ENCODE data around the gene L2HGDH. TPM values are rescaled to one million over a fixed set of nuclear protein-coding genes. Genes with fewer than 3 reads are reported as not detected.
"Not testable (repeated sequence)": the region's sequence is repeated elsewhere in the genome, so short reads cannot be mapped to it uniquely, and the experiment has no call there.

L2HGDH gene
- total RNA-seq, 1 donor: 3.6 TPM

DNA sequence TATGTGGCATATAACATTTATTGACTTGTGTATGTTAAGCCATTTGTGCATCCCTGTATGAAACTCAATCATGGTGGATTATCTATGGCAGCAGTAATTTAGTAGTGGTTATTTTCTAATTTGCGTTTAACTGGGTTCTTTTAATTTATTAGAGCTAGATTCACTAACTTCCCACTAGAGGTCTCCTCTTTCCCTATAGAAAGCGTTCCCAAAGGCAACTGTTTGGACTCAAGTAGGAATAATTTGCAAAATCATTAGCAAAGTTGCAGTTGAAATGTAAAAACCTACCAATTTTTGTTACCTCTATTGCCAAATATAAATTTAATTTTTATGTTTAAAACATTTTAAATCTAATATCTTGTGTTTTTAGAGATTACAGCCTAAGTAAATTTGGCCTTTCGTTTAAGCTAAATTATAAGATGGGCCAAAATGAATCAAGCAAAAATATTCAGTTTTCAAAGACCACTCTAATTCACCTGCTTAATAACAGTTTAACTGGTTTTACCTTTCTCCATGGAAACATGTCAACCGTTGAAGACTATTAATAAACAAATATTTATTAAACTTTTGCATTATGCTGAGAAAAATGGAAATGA lies 6.1 kb upstream of the L2HGDH start:
- DNase-seq (ENCODE audit: insufficient read length, low spot score, missing footprints): peak; percentile 49
- H3K4me2 ChIP-seq (ENCODE audit: insufficient read depth, low read length): no peak overlapping the region
- no peak overlapping the region for H2AFZ ChIP-seq (ENCODE audit: low read length)

DNA sequence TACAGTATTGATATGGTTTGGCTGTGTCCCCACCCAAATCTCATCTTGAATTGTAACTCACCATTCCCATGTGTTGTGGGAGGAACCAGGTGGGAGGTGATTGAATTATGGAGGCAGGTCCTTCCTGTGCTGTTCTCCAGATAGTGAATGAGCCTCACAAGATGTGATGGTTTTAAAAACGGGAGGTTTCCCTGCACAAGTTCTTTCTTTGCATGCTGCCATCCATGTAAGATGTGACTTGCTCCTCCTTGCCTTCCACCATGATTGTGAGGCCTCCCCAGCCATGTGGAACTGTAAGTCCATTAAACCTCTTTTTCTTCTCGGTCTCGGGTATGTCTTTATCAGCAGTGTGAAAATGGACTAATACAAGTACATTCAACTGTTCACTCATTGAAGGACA lies 2.1 kb upstream of the L2HGDH start:
- not testable (repeated sequence) for H3K9me3 ChIP-seq (ENCODE audit: low read depth, low read length); H3K27me3 ChIP-seq (ENCODE audit: insufficient read depth, low read length); DNase-seq (ENCODE audit: insufficient read length, low spot score, missing footprints); H3K4me3 ChIP-seq (ENCODE audit: insufficient read depth, low read length); H3K36me3 ChIP-seq (ENCODE audit: insufficient read depth, low read length); H4K20me1 ChIP-seq (ENCODE audit: insufficient read depth, low read length); H3K27ac ChIP-seq (ENCODE audit: low read depth, low read length); H2AFZ ChIP-seq (ENCODE audit: low read length); H3K4me2 ChIP-seq (ENCODE audit: insufficient read depth, low read length)
- peaks cover 18% of the 10 kb centered on the region for H3K4me1 ChIP-seq (ENCODE audit: insufficient read depth, low read length)
- H3K79me2 ChIP-seq (ENCODE audit: insufficient read depth, low read length): peaks cover 26% of the 10 kb centered on the region

More for the DNA sequence above, 6.1 kb upstream of the L2HGDH start:
- no peak overlapping the region for H3K27ac ChIP-seq (ENCODE audit: low read depth, low read length)
- TF ChIP-seq, protein P1, sequence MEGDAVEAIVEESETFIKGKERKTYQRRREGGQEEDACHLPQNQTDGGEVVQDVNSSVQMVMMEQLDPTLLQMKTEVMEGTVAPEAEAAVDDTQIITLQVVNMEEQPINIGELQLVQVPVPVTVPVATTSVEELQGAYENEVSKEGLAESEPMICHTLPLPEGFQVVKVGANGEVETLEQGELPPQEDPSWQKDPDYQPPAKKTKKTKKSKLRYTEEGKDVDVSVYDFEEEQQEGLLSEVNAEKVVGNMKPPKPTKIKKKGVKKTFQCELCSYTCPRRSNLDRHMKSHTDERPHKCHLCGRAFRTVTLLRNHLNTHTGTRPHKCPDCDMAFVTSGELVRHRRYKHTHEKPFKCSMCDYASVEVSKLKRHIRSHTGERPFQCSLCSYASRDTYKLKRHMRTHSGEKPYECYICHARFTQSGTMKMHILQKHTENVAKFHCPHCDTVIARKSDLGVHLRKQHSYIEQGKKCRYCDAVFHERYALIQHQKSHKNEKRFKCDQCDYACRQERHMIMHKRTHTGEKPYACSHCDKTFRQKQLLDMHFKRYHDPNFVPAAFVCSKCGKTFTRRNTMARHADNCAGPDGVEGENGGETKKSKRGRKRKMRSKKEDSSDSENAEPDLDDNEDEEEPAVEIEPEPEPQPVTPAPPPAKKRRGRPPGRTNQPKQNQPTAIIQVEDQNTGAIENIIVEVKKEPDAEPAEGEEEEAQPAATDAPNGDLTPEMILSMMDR (IDR thresholded peaks at IDR 0.05; ENCODE audit: extremely low read depth, low read depth, low read length): peak; percentile 79
- no peak overlapping the region for H3K4me3 ChIP-seq (ENCODE audit: insufficient read depth, low read length)
- H3K36me3 ChIP-seq (ENCODE audit: insufficient read depth, low read length): no peaks in the 10 kb centered on the region
- H3K27me3 ChIP-seq (ENCODE audit: insufficient read depth, low read length): no peaks in the 10 kb centered on the region
- H3K9me3 ChIP-seq (ENCODE audit: low read depth, low read length): no peaks in the 10 kb centered on the region
- H4K20me1 ChIP-seq (ENCODE audit: insufficient read depth, low read length): peaks cover 6% of the 10 kb centered on the region
- H3K4me1 ChIP-seq (ENCODE audit: insufficient read depth, low read length): peaks cover 27% of the 10 kb centered on the region
- peaks cover 19% of the 10 kb centered on the region for H3K79me2 ChIP-seq (ENCODE audit: insufficient read depth, low read length)

DNA sequence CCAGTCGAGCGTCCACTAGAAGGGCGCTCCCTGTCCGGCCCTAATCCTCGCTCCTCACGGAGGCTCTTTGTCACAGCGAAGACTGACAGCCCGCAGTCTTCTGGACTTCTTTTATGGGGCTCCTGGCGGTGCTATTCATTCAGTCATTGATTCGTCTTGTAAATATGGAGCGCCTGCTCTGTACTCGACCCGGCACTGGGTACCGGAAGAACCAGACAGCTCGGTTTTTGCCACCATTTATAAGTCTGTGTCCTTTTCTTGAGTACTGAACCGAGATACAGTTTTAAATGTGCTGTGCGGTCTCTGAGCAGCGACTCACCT lies 665 bp upstream of the L2HGDH start:
- Histone ChIP-seq H3K27me3 (ENCODE audit: insufficient read depth, low read length) (no peaks in the 10 kb centered on the region), H3K4me3 (ENCODE audit: insufficient read depth, low read length) (peak overlapping the region; percentile 98), H3K4me1 (ENCODE audit: insufficient read depth, low read length) (peaks cover 16% of the 10 kb centered on the region), H4K20me1 (ENCODE audit: insufficient read depth, low read length) (no peaks in the 10 kb centered on the region), H3K4me2 (ENCODE audit: insufficient read depth, low read length) (peak overlapping the region; percentile 100), H3K9me3 (ENCODE audit: low read depth, low read length) (no peaks in the 10 kb centered on the region), H3K36me3 (ENCODE audit: insufficient read depth, low read length) (no peaks in the 10 kb centered on the region), H3K27ac (ENCODE audit: low read depth, low read length) (peak overlapping the region; percentile 73), H2AFZ (ENCODE audit: low read length) (peak overlapping the region; percentile 93), H3K79me2 (ENCODE audit: insufficient read depth, low read length) (peaks cover 22% of the 10 kb centered on the region)
- TF ChIP-seq, protein P1 (IDR thresholded peaks at IDR 0.05; ENCODE audit: extremely low read depth, low read depth, low read length): no peak
- no peak for DNase-seq (ENCODE audit: insufficient read length, low spot score, missing footprints)

DNA sequence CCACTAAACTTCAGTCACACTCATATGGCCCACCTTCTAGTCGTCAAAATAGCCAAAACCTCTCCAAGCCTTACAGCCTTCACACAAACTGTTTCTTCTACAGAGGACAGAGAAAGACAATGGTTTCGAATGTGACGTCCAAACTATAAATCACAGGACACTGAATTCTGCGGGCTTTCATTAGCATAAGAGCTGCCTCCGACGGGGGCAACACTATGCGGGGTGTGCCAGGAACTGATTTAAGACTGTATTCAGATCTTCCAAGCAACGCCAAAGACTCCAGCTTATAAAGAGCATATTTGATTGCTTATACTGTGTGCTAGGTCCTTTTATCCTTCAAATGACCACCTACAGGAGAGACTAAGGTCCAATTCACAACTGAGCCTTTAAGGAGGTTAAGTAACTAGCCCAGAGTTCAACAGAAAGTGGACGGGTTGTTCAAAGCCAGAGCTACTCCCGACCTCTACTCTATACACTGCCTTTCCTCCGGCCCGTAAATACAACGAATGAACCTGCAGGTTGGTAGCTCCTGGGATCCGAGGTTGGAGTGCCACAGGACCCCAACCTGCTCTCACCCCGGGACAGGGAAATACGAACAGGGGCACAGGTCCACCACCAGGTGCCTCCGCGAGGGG lies 575 bp downstream of the L2HGDH start:
- DNase-seq (ENCODE audit: insufficient read length, low spot score, missing footprints): no peak
- peaks cover 22% of the 10 kb centered on the region for H3K79me2 ChIP-seq (ENCODE audit: insufficient read depth, low read length)

More for the DNA sequence above, 575 bp downstream of the L2HGDH start:
- Histone ChIP-seq H2AFZ (ENCODE audit: low read length) (peak overlapping the region; percentile 99), H3K27me3 (ENCODE audit: insufficient read depth, low read length) (no peaks in the 10 kb centered on the region), H3K27ac (ENCODE audit: low read depth, low read length) (peak overlapping the region; percentile 63), H3K4me3 (ENCODE audit: insufficient read depth, low read length) (peak overlapping the region; percentile 98), H3K4me1 (ENCODE audit: insufficient read depth, low read length) (peaks cover 16% of the 10 kb centered on the region), H3K36me3 (ENCODE audit: insufficient read depth, low read length) (no peaks in the 10 kb centered on the region), H4K20me1 (ENCODE audit: insufficient read depth, low read length) (no peaks in the 10 kb centered on the region), H3K9me3 (ENCODE audit: low read depth, low read length) (no peaks in the 10 kb centered on the region), H3K4me2 (ENCODE audit: insufficient read depth, low read length) (peak overlapping the region; percentile 100)
- TF ChIP-seq, protein P1 (IDR thresholded peaks at IDR 0.05; ENCODE audit: extremely low read depth, low read depth, low read length): peak; percentile 24
